CD14-positive monocyte (primary cell): ENCODE data around the gene BRINP3. TPM values are rescaled to one million over a fixed set of nuclear protein-coding genes. Genes with fewer than 3 reads are reported as not detected.
"Not testable (repeated sequence)": the region's sequence is repeated elsewhere in the genome, so short reads cannot be mapped to it uniquely, and the experiment has no call there.

Experiments
- DNase-seq, 3 donors: peaks; one replicate each; pipeline ENCODE4 v3.0.0-alpha.2; 2011 to 2022
- H2AFZ ChIP-seq: 2 replicates; pipeline ENCODE4 v1.6.0; 2012; ENCODE audit warnings: mild to moderate bottlenecking, low read depth, low read length, inconsistent platforms; ENCODE audit not compliant: insufficient read depth, poor library complexity, severe bottlenecking
- H3K27ac ChIP-seq, 2 donors: 1 replicate in 1 of 2; 2 replicates in 1 of 2; pipeline ENCODE4 v1.5.1; 2012 to 2013; ENCODE audit warnings: low read length in 2 of 2, control low read depth in 1 of 2, inconsistent platforms in 1 of 2, low read depth in 1 of 2, mild to moderate bottlenecking in 1 of 2
- H3K27me3 ChIP-seq, 2 donors: one replicate each; pipeline versions ENCODE4 v1.6.0 to v1.6.1; 2011 to 2013; ENCODE audit warnings: low read length in 2 of 2; ENCODE audit not compliant: control insufficient read depth in 2 of 2, insufficient read depth in 2 of 2
- H3K36me3 ChIP-seq, 2 donors: replicated peaks in 1 of 2; 1 replicate in 1 of 2; 2 replicates in 1 of 2; pipeline versions ENCODE4 v1.5.1 to v1.6.1; 2012 to 2013; ENCODE audit warnings: low read length in 2 of 2, control low read depth in 1 of 2, inconsistent platforms in 1 of 2, mild to moderate bottlenecking in 1 of 2; ENCODE audit not compliant: insufficient read depth in 2 of 2, control insufficient read depth in 1 of 2
- H3K4me1 ChIP-seq, 2 donors: 1 replicate in 1 of 2; 2 replicates in 1 of 2; pipeline versions ENCODE4 v1.5.1 to v1.6.1; 2012 to 2013; ENCODE audit warnings: low read length in 2 of 2, control low read depth in 1 of 2, inconsistent platforms in 1 of 2, mild to moderate bottlenecking in 1 of 2, moderate library complexity in 1 of 2; ENCODE audit not compliant: insufficient read depth in 2 of 2, control insufficient read depth in 1 of 2
- H3K4me2 ChIP-seq: replicated peaks from 2 replicates; pipeline ENCODE3; 2012; ENCODE audit warnings: low read length, moderate library complexity, mild to moderate bottlenecking; ENCODE audit not compliant: poor library complexity, severe bottlenecking; ENCODE audit errors: extremely low read depth
- H3K4me3 ChIP-seq, 3 experiments: fragments of 200-600 bp in 1 of 3; sonication (generic) in 1 of 3; replicated peaks in 1 of 3; 1 replicate in 2 of 3; 2 replicates in 1 of 3; pipeline ENCODE4 v1.5.1; 2011 to 2013; ENCODE audit warnings: low read length in 3 of 3, mild to moderate bottlenecking in 3 of 3, control low read depth in 2 of 3, low read depth in 2 of 3, inconsistent platforms in 1 of 3, moderate library complexity in 1 of 3
- H3K79me2 ChIP-seq: 2 replicates; pipeline ENCODE4 v1.6.0; 2012; ENCODE audit warnings: mild to moderate bottlenecking, control low read depth, inconsistent platforms, low read length, moderate library complexity; ENCODE audit not compliant: insufficient read depth
- H3K9ac ChIP-seq: 2 replicates; pipeline ENCODE4 v1.6.0; 2017; ENCODE audit warnings: low read length, mild to moderate bottlenecking; ENCODE audit not compliant: insufficient read depth, poor library complexity, severe bottlenecking
- H3K9me3 ChIP-seq, 2 donors: replicated peaks in 1 of 2; 1 replicate in 1 of 2; 2 replicates in 1 of 2; pipeline versions ENCODE4 v1.5.1 to v1.6.1; 2012 to 2013; ENCODE audit warnings: low read length in 2 of 2, control low read depth in 1 of 2; ENCODE audit not compliant: control insufficient read depth in 1 of 2, insufficient read depth in 1 of 2
- H4K20me1 ChIP-seq: 2 replicates; pipeline ENCODE4 v1.6.0; 2012; ENCODE audit warnings: mild to moderate bottlenecking, low read length, control low read depth, moderate library complexity; ENCODE audit not compliant: insufficient read depth
- H3K27ac Mint-ChIP-seq, 7 donors: one replicate each; pipeline ENCODE4 v1.8.0; 2020; ENCODE audit warnings: mild to moderate bottlenecking in 7 of 7, mixed read lengths in 7 of 7, moderate library complexity in 6 of 7, inconsistent platforms in 2 of 7
- H3K27me3 Mint-ChIP-seq, 3 donors: one replicate each; pipeline ENCODE4 v1.8.0; 2021 to 2022; ENCODE audit warnings: low read depth in 3 of 3, mild to moderate bottlenecking in 3 of 3, mixed read lengths in 3 of 3, moderate library complexity in 3 of 3, inconsistent platforms in 1 of 3
- H3K36me3 Mint-ChIP-seq, 2 donors: one replicate each; pipeline ENCODE4 v1.8.0; 2020; ENCODE audit warnings: mixed read lengths in 2 of 2, inconsistent platforms in 1 of 2, mild to moderate bottlenecking in 1 of 2
- H3K4me1 Mint-ChIP-seq: one replicate; pipeline ENCODE4 v1.8.0; 2020; ENCODE audit warnings: mild to moderate bottlenecking, mixed read lengths
- H3K4me3 Mint-ChIP-seq, 2 donors: one replicate each; pipeline ENCODE4 v1.8.0; 2020; ENCODE audit warnings: mild to moderate bottlenecking in 2 of 2, mixed read lengths in 2 of 2, moderate library complexity in 1 of 2
- H3K9me3 Mint-ChIP-seq, 7 donors: one replicate each; pipeline ENCODE4 v1.8.0; 2020 to 2022; ENCODE audit warnings: mixed read lengths in 7 of 7, mild to moderate bottlenecking in 6 of 7, moderate library complexity in 6 of 7, inconsistent platforms in 2 of 7
- WGBS: methylation state at CpG from one replicate; pipeline ENCODE4 v1.1.5; 2013; ENCODE audit warnings: missing lambda C conversion rate; ENCODE audit not compliant: insufficient coverage; 5-methylcytosine and 5-hydroxymethylcytosine counted together
- intact Hi-C, 2 donors: fragments of 100-400 bp; cut with micrococcal nuclease; formaldehyde crosslinking; loops; one replicate each; pipeline versions ENCODE4 v1.15.0 to v1.15.1; 2023
- polyA plus RNA-seq, 3 donors: library from polyadenylated mRNA; depleted of rRNA in 1 of 3; unstranded in 2 of 3; stranded (reverse) in 1 of 3; fragments of 300-500 nt in 2 of 3; fragments of >200 nt in 1 of 3; fragmentation: Illumina TruSeq in 2 of 3; gene quantifications; 1 replicate in 2 of 3; 2 replicates in 1 of 3; pipeline ENCODE4 v1.2.3, GENCODE V29; 2012 to 2021
- TF ChIP-seq, protein P1 (sequence below): fragments of 200-600 bp; IDR thresholded peaks from one replicate; pipeline ENCODE4 v1.8.0; 2022; ENCODE audit warnings: antibody characterized with exemption, mild to moderate bottlenecking

The BRINP3 gene
- polyA plus RNA-seq, 3 donors, result not detected

DNA sequence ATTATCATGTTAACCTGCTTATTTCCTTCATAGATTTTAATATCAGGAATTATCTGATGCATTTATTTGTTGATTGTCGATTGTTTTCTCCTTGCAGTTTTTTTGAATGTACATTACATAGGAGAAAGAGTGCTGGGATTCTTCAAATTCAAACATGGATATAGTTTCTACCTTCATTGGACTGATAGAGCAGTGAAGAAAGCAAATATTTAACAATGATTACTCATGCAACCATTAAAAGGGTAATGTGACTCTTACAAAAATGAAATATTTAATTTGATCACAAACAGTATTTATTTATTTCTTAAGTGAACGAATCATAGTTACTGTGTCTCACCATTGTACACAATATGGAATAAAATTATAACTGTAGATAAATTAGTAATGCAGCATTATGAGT is 350.9 kb downstream of the BRINP3 start:
- intact Hi-C loops, result no loop called here
- Histone ChIP-seq H3K36me3 (no peaks in the 10 kb centered on the region), H3K9ac (no peak overlapping the region), H3K4me1 (no peaks in the 10 kb centered on the region), H2AFZ (no peak overlapping the region), H3K27ac (no peak overlapping the region), H4K20me1 (no peaks in the 10 kb centered on the region), H3K4me2 (no peak overlapping the region), H3K79me2 (no peaks in the 10 kb centered on the region), H3K27me3 (no peaks in the 10 kb centered on the region), H3K9me3 (no peaks in the 10 kb centered on the region), H3K4me3 (no peak overlapping the region)
- no CpG with 5 or more reads among the region's 2 CpGs for WGBS
- no peaks in the 10 kb centered on the region for H3K36me3 Mint-ChIP-seq
- TF ChIP-seq, protein P1, sequence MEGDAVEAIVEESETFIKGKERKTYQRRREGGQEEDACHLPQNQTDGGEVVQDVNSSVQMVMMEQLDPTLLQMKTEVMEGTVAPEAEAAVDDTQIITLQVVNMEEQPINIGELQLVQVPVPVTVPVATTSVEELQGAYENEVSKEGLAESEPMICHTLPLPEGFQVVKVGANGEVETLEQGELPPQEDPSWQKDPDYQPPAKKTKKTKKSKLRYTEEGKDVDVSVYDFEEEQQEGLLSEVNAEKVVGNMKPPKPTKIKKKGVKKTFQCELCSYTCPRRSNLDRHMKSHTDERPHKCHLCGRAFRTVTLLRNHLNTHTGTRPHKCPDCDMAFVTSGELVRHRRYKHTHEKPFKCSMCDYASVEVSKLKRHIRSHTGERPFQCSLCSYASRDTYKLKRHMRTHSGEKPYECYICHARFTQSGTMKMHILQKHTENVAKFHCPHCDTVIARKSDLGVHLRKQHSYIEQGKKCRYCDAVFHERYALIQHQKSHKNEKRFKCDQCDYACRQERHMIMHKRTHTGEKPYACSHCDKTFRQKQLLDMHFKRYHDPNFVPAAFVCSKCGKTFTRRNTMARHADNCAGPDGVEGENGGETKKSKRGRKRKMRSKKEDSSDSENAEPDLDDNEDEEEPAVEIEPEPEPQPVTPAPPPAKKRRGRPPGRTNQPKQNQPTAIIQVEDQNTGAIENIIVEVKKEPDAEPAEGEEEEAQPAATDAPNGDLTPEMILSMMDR, result no peak
- no peaks in the 10 kb centered on the region for H3K27me3 Mint-ChIP-seq
- no peak overlapping the region for H3K4me3 Mint-ChIP-seq
- no peak for DNase-seq
- no peaks in the 10 kb centered on the region for H3K4me1 Mint-ChIP-seq
- H3K27ac Mint-ChIP-seq, result no peak overlapping the region
- H3K9me3 Mint-ChIP-seq, result peaks cover 0 to 3% (median 0%) of the 10 kb centered on the region in 7 donors

GRCh38 chr1:190124068-190124467 is 353.6 kb downstream of the BRINP3 start:
- H2AFZ ChIP-seq, result no peak overlapping the region
- no peaks in the 10 kb centered on the region for H3K4me1 ChIP-seq
- DNase-seq, result no peak
- no peak overlapping the region for H3K4me2 ChIP-seq
- H3K36me3 Mint-ChIP-seq, result no peaks in the 10 kb centered on the region
- H3K9me3 Mint-ChIP-seq, result peaks cover 0 to 3% (median 0%) of the 10 kb centered on the region in 7 donors
- no peak overlapping the region for H3K27ac ChIP-seq
- no peaks in the 10 kb centered on the region for H3K4me1 Mint-ChIP-seq
- H3K9me3 ChIP-seq, result no peaks in the 10 kb centered on the region
- no peaks in the 10 kb centered on the region for H3K36me3 ChIP-seq
- TF ChIP-seq, protein P1, result no peak
- no peaks in the 10 kb centered on the region for H3K27me3 ChIP-seq
- H3K9ac ChIP-seq, result no peak overlapping the region
- H3K4me3 Mint-ChIP-seq, result no peak overlapping the region
- no peaks in the 10 kb centered on the region for H4K20me1 ChIP-seq
- peaks cover 0 to 2% (median 0%) of the 10 kb centered on the region in 3 donors for H3K27me3 Mint-ChIP-seq
- H3K27ac Mint-ChIP-seq, result no peak overlapping the region
- no peaks in the 10 kb centered on the region for H3K79me2 ChIP-seq
- H3K4me3 ChIP-seq, result no peak overlapping the region
- WGBS, result no CpG with 5 or more reads among the region's 3 CpGs
- intact Hi-C loops, result no loop called here

DNA sequence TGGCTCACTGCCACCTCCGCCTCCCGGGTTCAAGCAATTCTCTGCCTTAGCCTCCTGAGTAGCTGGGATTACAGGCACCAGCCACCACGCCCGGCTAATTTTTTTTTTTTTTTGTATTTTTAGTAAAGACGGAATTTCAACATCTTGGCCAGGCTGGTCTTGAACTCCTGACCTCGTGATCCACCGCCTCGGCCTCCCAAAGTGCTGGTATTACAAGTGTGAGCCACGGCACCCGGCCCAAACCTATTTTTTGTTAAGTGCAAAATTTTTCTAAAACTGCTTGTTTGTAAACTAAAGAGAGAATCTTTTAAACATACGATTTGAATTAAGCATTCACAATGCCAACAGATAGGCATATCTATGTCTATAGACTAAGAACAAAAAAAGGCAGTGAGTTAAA is 357.1 kb downstream of the BRINP3 start:
- H3K4me3 Mint-ChIP-seq, H3K9me3 Mint-ChIP-seq, H3K9me3 ChIP-seq, H3K4me2 ChIP-seq, H3K27ac Mint-ChIP-seq, DNase-seq, H3K27me3 Mint-ChIP-seq, H3K79me2 ChIP-seq, H4K20me1 ChIP-seq, H3K4me3 ChIP-seq, intact Hi-C loops, H3K36me3 ChIP-seq, H2AFZ ChIP-seq, H3K4me1 ChIP-seq, H3K36me3 Mint-ChIP-seq, H3K9ac ChIP-seq, H3K4me1 Mint-ChIP-seq, H3K27ac ChIP-seq, H3K27me3 ChIP-seq: not testable (repeated sequence)
- WGBS, result 100% methylated on average over 2 of the region's 11 CpGs
